NOMO-1 treated with DMSO at 0.1 percent for 48 hours (cell line): ENCODE data around the gene RBM25.
"Not testable (repeated sequence)": the region's sequence is repeated elsewhere in the genome, so short reads cannot be mapped to it uniquely, and the experiment has no call there.

Experiments used
- DNase-seq: peaks from one replicate; lab custom pipeline; 2025; ENCODE audit not compliant: unreplicated experiment; lab: John Stamatoyannopoulos, UW

Gene RBM25

DNA sequence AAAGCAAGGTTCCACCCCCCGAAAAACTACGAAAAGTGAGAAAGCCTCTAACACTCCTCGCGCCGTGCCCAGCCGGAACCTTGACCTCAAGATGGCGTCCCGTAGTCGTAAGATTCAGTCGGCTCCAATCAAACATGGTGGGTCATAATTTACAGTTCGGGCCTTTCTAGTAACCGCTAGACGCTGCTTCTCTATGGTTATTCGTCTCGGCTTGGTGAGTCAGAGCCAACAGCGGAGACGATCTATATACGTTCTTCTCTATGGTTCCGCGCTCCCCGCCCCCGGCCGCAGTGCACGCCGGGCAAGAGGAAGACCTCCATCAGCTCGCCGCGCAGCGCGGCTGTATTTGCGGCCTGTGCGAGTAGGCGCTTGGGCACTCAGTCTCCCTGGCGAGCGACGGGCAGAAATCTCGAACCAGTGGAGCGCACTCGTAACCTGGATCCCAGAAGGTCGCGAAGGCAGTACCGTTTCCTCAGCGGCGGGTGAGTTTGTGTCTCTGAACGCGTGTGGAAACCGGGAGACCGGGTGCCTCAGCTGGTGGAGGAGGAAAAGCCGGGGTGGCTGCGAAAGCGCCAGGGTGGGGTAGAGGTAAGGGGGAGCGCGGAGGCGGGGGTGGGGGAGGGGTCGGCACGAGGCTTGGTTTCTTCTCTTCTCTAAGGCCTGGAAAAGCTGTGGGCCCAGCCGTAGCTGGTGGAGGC lies at the start of gene RBM25:
Gene RBM25 (plus strand): TSS at position 311 of the 698 bp plus-strand sequence. CDS start 13,108 bp downstream, outside the sequence.
- DNase-seq: peak; percentile 99

DNA sequence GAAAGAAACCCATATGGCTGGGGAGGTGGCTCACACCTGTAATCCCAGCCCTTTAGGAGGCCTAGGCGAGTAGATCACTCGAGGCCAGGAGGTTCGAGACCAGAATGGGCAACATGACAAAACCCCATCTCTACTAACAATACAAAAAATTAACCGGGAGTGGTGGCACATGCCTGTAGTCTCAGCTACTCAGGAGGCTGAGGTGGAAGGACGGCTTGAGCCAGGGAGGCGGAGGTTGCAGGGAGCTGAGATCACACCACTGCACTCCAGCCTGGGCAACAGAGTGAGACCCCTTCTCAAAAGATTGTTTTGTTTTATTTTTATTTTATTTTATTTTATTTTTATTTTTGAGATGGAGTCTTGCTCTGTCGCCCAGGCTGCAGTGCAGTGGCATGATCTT lies 47.1 kb upstream of the RBM25 start:
- DNase-seq: not testable (repeated sequence)

- DNase-seq: no peak
These were observed 44.2 kb upstream of the RBM25 start for GRCh38 chr14:73014105-73014504.

- not testable (repeated sequence) for DNase-seq
These were observed 42.8 kb upstream of the RBM25 start for GRCh38 chr14:73015552-73015951.

- not testable (repeated sequence) for DNase-seq
These were observed 42.3 kb upstream of the RBM25 start for GRCh38 chr14:73016011-73016410.

- DNase-seq: no peak
These were observed 36.3 kb upstream of the RBM25 start for GRCh38 chr14:73022051-73022450.

DNA sequence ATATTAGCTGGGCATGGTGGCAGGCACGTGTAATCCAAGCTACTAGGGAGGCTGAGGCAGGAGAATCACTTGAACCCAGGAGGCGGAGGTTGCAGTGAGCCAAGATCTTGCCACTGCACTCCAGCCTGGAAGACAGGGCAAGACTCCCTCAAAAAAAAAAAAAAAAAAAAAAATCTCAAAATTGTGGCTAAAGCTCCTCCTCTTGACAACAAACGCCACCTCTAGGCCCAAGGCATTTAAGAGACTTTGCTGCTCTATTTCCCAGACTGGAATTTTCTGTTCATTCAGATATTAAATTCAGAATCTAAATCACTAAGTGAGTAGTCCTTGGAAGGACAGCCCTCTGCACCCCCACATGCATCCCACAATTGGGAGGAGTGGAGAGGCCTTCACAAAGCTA lies 32.8 kb upstream of the RBM25 start:
- DNase-seq: no peak

- DNase-seq: no peak
These were observed 32.0 kb upstream of the RBM25 start for GRCh38 chr14:73026243-73026844.

- DNase-seq: peak; percentile 98
These were observed 31.3 kb upstream of the RBM25 start, which contains the start of gene ZFYVE1 for GRCh38 chr14:73026845-73027542. Gene ZFYVE1 (minus strand): TSS chr14:73027106. CDS start chr14:73024508, 2,598 bp downstream.

- DNase-seq: no peak
These were observed 30.8 kb upstream of the RBM25 start for GRCh38 chr14:73027546-73027945.

GRCh38 chr14:73027984-73028383 lies 30.4 kb upstream of the RBM25 start:
- DNase-seq: no peak

DNA sequence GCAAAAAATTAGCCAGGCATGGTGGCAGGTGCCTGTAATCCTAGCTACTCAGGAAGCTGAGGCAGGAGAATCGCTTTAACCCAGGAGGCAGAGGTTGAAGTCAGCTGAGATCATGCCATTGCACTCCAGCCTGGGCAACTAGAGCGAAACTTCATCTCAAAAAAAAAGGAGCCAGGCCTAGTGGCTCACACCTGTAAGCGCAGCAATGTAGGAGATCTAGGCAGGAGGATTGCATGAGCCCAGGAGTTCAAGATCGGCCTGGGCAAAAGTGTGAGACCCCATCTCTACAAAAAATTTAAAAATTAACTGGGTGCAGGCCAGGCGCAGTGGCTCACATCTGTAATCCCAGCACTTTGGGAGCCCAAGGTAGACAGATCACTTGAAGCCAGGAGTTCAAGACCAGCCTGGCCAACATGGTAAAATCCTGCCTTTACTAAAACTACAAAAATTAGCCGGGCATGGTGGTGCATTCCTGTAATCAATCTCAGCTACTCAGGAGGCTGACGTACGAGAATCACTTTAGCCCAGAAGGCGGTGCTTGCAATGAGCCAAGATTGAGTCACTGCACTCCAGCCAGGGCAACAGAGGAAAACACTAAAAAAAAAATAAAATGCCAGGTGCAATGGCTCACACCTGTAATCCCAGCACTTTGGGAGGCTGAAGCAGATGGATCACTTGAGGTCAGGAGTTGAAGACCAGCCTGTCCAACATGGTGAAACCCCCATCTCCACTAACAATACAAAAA lies 21.5 kb upstream of the RBM25 start:
- DNase-seq: not testable (repeated sequence)

GRCh38 chr14:73047808-73048207 lies 10.5 kb upstream of the RBM25 start:
- peak; percentile 14 for DNase-seq

DNA sequence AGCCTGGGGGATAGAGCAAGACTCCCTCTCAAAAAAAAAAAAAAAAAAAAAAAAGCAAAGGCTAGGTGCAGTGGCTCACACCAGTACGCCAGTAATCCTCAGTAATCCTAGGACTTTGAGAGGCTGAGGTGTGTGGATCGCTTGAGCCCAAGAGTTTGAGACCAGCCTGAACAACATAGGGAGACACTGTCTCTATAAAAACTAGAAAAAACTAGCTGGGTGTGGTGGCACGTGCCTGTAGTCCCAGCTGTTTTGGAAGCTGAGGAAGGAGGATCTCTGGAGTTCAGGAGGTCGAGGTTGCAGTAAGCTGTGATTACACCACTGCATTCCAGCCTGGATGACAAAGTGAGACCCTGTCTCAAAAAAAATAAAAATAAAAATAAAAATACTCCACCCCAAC lies 8.9 kb upstream of the RBM25 start:
- DNase-seq: no peak

DNA sequence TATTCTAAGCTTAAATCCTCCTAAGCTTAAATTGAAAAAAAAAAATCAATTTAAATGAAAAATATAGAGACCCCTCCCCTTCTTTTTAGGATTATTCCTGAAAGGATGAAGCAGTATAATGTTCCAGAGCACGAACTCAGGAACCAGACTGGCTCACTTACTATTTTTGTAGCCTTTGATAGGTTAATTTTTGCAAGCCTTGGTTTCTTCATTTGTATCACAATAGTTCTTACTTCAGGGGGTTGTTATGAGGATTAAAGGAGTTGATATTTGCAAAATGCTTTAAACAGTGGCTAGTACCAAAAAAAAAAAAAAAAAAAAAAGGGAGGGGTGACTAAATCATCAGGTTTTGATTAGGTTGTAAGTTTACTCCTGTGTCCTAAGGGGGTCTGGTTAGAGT lies 3.1 kb upstream of the RBM25 start:
- DNase-seq: no peak

DNA sequence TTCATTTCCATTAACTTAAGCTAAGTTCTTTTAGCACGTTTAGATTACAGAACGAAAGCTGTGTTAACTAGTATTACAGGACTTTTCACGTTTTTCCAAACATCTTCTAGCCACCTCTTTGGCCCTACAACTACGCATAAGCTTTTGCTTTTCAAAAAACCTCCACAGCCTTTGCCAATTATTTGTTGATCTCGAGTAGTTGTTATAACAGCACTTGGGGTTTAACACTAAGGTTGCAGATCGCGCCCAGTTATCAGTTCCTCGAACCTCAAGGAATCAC lies 450 bp upstream of the RBM25 start:
- no peak for DNase-seq

DNA sequence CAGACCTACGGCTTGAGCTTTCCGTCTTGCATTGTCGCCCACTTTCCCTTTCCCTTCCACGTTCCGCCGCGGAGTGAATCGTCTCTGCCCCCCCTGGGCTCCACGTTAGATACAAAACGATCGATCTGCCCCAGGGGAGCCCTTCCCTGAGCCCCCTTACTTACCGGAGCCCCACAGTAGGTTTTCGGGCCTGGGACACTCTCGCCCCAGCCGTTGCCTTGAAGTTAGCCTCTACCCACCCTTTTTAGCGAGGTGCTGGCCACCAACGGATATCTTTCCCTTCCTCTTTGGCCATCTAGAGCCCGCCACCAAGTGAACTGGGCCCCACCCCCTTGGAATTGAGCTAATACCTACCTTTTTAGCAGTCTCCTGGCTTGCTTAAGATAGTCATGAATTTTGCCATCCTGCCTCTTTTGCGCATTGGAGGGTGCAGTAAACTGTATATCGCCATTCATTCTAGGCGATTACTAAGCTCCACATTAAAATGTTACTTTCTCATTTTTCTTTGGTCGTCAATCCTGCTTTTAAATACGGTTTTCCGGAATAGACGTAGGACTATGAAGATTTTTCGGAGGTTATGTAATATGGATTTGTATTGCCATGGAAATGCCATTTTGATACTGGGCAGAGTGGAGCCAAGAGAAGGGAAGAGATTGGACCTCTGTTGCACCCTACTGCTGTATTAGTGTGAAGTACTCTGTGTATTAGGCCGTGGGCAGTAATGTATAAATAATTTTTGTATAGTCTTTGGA lies 764 bp downstream of the RBM25 start:
- DNase-seq: peak; percentile 44

DNA sequence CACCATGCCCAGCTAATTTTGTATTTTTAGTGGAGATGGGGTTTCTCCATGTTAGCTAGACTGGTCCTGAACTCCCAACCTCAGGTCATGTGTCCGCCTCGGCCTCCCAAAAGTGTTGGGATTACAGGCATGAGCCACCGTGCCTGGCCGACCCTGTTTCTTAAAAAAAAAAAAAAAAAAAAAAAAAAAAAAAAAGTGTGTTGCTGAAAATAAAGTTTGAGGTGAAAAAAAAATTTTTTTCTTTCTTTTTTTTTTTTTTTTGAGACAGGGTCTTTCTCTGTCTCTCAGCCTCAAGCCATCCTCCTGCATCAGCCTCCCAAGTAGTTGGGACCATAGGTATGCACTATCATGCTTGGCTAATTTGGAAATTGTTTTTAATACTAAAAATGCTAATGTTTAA lies 11.3 kb downstream of the RBM25 start:
- DNase-seq: no peak

DNA sequence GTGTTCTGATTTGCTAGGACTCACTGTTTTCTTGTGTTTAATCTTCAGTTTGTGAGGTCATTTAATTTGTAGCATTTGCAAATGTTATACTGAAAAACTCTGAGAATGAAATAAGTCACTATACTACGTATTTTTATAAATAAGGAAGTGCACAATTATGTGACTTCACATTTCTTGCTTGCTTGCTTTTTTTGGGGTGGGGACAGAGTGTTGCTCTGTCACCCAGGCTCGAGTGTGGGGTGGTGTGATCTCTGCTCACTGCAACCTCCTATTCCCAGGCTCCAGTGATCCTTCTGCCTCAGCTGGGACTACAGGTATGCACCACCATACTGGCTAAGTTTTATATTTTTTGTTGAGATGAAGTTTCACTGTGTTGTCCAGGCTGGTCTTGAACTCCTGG lies 32.7 kb downstream of the RBM25 start:
- no peak for DNase-seq

- DNase-seq: no peak
These were observed 39.1 kb downstream of the RBM25 start for GRCh38 chr14:73097421-73097820.

GRCh38 chr14:73100334-73100733 lies 42.0 kb downstream of the RBM25 start:
- no peak for DNase-seq
